ENCODE measurements around the gene COL4A1.

Gene COL4A1

DNA sequence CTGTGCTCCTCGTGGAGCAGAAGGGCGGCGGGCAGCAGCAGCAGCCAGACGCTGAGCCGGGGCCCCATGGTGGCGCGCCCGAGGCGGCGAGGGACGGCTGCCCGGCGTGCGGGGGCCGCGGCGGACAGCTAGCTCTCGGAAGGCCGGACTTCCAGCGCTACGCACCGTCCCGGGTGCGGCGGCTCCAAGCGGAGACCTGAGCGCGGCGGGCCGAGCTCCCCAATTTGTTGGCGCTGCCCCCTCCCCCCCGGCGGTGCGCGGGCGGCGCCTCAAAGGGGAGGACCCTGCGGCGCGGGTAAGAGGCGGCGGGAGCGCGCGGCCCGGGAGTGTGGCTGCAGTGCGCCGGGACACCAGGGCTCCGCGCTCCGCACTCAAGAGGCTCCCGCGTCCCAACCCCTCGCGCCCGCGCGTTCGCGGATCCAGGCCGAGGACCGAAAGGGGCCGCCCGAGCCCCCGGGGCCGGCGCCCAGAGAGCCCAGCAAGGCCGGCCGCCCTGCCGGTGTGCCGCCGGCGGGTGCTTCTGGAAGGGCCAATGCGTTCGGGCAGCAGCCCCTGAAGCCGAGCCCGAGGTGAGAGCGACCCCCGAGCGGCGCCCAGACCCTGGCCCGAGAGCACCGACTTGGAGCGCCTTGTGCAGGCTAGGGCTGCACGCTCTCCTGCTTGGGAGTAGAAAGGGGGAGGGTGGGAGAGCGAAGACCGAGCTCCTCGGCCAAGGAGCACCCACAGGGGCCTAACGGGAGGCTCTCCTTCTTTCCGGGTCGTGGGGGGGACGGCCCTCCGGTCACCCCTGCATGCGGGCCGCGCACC is at the start of gene COL4A1, which contains the start of gene COL4A2:
COL4A1 (minus strand) TSS at position 198 of the 807 bp plus-strand sequence; CDS start at position 68, 130 bp downstream.
COL4A2 (plus strand) TSS at position 325 of the 807 bp plus-strand sequence. CDS start 620 bp downstream, outside the sequence.
- DNase-seq (ENCODE audit: low read depth), result no peak

DNA sequence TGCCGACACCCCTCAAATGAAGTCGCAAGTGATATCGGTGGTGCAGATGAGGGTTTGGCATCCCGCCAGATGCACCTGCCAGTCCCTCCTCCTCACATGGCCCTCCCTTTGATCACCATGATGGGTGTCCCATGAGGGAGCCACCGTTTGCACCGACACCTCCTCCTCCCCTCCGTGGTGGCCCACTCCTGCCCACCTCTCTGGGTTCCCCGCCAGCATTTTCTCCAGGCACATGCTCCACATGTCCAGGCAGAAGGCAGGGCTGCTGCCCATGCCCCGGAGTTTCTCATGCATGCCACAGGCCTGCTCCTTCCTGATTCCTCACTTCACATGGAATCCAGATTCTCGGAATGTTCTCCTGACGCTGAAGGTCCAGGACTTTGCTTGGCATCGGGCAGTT is 49.4 kb upstream of the COL4A1 start:
- DNase-seq (ENCODE audit: low read depth), result no peak

DNA sequence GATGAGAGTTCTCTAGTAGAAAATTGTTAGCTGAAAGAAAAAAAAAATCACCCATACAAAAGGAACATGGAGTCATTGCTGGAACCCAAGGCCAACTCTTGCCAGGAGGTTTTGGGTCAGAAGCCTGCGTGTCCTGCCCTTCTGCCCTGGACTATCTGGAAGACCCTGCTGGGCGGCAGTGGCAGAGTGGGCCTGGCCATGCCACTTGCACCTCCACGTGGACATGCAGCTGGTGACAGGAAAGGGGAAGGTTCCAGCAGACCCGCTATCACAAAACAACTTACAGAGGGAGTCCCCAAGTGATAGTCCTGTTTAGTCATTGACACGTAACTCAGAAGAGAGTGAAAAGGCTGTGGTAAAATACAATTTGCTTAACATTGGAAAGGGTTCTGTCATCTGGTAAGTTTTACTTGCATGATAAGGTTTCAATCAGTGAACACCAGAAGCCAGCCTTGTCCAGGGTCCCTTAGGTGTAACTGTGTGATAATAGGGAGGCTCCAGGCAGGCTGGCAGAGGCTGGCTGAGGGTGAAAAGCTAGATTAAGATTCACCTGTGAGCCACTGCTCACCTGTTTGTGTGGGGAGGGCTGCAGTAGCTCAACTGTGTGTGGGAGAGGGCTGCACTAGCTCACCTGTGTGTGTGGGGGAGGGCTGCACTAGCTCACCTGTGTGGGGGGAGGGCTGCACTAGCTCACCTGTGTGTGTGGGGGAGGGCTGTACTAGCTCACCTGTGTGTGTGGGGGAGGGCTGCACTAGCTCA is 47.9 kb upstream of the COL4A1 start:
- DNase-seq (ENCODE audit: low read depth), result no peak

DNA sequence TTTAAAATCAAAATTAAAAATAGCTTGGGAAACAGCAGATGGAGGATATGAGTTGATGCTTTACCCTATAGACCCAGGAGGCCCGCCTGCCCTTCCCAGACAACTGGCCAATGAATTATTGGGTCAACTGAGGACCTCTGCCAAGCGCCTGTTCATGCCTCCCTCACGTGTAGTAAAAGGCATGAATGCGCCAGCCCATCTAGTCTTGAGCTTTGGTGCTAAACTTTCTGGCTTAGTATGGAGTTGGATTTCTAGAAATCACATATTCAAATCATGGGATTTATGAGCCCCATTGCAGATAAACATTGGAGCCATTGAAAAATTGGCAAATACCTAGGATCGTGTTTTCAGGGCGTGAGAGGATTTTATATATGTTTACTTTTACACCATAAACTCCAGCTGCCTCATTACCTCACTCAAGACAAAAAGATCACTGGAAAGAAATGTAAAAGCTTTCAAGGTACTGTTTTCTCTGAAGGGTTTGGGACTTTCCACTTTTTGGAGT is 47.2 kb upstream of the COL4A1 start:
- DNase-seq (ENCODE audit: low read depth), result no peak

DNA sequence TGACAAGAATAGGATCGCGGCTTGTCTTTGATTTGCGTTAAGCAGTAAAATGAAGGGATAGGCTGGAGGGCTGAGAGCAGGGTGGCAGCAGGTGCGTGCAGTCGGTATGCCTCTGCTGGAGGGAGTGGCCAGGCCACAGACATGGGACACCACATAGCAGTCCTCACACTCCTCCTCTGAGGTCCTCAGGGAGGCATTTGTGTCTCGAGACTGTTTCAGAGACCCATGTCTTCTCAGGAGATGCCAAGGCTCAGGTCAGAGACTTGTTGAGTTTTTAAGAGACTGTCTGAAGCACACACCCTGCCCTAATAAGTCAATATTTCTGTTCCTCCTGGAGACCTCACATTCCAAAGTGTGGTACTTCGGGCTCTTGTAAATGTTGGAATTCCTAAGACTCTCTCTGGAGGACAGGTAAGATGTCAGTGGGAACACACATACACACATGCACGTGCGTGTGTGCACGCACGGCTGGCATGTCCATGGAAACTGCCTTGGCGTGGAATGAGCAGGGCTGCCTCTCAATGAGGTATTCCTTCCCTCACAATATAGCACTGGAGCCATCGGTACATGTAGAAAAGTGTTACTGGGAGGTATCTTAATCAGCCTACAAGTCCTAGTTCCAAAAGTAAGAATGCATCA is 46.5 kb upstream of the COL4A1 start:
- no peak for DNase-seq (ENCODE audit: low read depth)

DNA sequence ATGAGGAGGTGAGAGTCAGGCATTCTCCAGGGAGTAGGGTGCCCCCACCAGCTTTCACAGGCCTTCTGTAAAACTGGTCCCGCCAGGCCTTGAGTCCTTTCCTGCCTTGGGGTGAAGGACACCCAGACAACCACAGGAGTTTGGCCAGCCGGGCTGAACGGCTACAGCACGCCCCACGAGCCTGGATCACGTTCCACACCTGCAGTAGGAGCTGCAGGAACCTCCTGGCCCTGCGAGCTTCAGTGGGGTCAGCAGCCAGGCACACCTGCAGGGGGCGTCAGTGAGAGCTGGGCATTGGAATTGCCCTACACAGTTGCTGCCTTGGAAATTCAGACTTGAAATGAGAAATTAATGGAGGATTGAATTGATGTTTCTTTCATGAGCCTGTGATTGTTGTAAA is 45.8 kb upstream of the COL4A1 start:
- no peak for DNase-seq (ENCODE audit: low read depth)

DNA sequence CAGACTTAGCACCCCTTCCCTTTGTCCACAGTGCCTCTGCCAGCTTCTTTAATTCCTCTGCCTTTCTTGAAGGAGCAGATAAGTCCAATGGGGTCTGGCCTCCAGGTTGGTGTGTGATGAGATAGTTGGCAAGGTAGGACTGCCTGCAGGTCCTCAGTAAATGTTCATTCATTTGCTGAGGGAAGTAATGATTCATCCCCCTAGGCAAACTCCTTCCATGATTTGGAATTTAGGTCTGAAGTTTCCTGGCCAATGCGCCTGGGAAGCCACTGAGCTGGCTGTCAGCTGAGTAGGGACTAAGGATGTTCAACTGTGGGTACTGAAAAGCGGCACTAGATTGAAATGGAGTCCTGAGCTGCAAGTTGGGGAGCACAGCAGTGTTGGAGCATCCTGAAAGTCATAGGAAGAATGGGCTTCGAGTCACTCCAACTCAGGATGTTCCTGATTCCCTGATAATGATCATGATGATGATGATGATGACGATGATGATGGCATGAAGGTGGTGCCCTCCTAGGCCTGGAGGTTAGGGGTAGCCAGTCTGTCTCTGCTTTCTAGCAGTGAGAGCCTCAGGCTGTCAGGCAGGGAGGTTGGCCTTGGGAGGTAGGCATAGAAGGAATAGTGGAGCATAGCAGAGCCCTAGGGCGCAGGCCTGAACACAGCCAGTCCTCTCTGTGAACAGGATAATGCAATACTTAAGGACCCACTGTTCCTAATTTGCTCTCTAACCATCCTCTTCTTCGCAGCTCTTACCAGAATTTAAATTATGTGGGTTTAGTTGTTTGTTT is 44.9 kb upstream of the COL4A1 start:
- DNase-seq (ENCODE audit: low read depth), result no peak

DNA sequence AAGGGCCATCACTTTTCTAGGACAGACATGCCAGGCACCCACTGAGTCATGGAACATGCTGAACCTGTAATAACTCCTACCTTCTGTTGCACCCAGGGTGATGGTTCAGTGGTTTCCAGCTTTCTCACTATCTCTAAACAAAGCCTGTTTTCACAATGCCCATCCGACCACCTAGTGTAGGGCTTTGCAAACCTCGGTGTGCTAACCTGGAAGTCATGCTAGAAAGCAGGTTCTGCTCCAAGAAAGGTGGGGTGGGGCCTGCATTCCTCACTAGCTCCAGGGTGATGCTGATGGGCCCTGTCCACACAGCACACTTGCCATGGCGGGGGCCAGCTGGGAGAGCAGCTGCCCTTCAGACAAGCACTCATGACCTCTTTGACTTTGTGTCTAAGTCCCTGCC is 43.6 kb upstream of the COL4A1 start:
- no peak for DNase-seq (ENCODE audit: low read depth)

DNA sequence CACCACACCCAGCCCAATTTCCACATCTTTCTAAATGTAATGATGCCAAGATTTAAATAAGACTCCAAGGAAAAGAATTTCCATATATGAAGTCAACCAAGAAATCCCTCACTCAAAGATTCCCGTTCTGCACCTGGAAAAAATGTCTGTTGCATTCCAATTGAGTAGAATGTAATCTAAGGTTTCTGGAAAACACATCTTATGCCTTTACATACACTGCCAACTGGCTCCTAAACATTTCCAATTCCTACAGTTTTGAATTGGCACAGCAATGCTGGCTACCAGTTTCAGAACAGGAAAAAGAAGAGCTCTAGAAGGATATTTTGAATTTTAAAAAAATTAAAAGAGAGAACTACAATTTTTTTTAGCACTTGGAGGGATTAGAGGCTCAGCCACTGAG is 43.1 kb upstream of the COL4A1 start:
- no peak for DNase-seq (ENCODE audit: low read depth)

DNA sequence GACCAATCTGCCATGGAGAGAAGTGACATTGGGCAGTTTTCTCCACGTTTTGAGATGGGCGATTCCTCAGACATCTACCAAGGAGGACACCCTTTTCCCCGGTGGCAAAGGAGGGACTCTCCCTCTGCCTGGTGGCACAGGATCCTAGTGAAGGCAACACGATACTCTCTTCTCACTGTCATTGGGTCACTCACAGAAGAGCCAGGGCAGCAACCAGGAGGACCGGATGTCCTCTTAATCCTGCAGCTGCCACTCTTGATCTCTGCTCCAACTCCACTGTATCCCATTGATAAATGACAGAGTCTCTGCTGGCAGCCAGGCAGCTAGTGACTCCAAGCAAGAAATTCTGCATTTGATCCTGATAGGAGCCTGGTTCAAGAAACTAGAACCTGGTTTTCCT is 42.3 kb upstream of the COL4A1 start:
- no peak for DNase-seq (ENCODE audit: low read depth)

DNA sequence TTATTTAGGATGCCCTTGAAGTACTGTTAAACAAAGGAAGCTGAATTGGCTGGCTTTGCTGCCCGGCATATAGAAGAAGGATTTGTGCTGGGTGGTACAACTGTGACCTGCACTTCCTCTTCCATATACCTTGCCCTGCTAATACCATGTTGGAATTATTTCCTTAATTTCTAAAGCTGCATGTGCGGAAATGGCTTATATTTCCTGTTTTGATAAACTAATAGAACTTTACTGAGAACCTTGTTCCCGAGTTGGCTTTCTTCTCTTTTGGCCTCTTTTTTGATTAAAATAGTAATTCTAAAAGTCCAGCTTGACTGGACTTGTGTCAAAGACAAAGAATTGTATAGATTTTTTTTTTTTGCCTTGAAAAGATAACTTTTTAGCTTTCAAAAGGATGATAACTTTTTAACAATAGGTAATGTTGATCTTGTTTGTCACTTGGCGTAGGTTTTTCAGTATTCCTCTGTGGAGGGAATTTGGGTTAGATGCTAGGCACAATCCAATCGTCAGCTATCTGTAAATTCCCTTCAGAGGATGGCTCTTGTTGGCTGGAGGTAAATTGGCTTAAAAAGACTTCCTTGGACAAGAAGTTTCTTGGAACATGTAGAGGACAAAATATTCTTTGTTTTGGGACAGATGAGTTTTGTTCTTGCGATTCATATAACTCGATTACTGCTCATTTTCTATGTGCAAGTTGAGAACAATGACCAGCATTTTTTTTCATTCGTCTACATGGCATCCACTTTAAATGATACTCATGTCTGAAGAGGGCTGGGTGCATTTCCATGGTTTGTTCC is 41.5 kb upstream of the COL4A1 start:
- no peak for DNase-seq (ENCODE audit: low read depth)

DNA sequence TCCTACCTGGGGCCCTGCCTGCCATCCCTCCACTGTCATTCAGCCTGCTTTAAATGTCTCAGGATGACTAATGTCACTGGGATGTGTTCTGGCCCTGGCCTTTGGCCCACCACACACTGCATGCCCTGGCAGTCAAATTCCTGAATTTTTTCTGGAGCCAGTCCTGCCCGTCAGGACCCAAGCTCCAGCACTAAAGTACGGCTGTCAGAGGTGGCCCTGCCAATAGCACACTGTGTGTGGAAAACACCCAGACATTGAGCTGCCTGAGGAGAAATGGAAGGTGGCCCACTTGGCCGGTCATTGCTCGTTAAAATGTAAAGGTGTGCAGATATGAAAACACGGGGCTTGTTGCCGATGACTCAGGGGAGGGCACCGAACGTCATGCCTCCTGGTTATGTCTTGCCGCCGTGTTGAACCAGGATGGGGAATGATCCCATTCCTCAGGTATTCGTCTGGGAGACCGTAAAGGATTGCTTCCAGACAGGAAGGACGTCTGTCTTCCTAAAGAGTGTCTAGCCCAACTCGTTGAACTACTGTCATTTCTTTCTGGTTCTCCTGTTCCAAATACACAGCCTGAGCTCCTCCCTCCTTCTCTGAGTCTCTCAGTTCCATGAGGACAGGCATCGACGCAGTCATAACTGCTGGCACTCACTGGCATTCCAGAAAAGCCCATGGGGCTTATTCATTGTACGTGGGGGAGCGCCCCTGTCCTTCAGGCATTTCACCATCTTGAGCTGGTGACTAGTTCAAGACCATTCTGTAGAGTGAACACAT is 40.8 kb upstream of the COL4A1 start:
- no peak for DNase-seq (ENCODE audit: low read depth)

DNA sequence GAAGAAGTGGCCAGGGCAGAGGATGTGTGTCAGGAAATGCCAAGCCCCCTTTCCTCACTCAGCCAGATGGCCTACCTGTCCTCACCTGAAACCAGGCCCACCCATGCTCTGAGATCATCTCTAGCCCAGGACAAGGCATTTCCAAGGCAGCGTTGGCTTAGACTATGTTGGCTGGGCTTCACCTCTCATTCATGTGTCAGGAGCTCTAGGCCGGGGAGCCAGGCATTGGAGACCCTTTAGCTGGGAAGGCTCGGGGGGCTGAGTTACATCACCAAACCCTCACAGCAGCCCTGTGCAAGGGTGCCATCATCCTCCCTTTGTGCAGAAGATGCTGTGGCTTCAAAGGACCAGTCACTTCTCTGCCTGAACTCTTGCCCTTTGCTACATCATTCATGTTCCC is 40.1 kb upstream of the COL4A1 start:
- no peak for DNase-seq (ENCODE audit: low read depth)

DNA sequence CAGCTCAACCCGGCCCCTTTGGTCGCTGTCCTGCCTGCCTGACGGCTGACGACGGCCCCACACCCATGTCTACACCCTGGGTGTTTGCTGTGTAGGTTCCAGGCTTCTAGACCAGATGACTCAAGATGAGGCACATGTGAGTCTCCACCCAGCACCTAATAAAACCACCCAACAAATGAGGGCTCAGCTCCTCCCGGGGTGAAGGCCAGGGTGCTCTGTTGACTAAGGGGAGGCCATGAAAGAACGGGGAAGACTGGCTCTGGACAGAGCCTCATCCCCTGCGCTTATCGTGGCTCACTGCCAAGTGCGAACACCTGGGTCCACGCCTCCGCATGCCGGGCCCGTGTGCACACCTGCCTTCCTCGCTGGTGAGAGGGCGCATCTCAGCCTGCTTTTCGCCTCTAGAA is 39.7 kb upstream of the COL4A1 start:
- DNase-seq (ENCODE audit: low read depth), result no peak

DNA sequence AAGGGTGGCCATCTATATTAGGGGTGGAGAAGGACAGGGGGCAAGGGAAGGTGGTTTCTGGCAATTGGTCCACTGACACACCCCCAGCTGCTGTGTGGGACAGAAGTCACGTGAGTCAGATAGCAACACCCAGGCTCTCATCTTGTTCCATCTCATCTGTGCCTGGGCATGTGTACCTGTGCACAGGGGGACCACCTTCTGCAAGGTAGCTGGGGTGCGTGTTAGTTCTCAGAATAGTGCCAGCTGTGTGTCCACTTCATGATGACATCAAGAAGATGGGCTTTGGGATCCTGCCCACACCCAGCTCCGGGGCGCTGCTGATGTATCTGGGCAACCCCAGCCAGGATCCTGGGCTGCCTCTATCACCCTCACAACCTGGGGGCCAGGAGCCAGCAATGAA is 38.7 kb upstream of the COL4A1 start:
- DNase-seq (ENCODE audit: low read depth), result no peak

DNA sequence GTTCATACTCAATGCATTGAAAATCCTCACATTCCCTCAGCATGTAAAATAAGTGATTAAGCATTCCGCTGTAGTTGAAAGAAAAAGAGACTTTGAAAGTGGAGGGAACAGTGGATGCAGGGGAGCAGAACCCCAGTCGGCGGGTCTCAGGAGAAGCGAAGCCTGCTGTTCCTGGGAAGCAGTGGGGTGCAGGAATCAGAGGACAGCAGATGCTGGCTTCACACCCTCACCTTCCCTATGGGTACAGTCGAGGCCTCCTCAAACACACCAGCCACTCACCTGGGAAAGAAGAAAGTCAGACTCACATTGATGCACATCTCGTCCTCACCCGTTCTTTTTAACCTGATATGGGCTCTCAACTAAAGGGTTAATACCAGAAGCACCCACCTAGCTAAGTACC is 38.3 kb upstream of the COL4A1 start:
- DNase-seq (ENCODE audit: low read depth), result no peak

DNA sequence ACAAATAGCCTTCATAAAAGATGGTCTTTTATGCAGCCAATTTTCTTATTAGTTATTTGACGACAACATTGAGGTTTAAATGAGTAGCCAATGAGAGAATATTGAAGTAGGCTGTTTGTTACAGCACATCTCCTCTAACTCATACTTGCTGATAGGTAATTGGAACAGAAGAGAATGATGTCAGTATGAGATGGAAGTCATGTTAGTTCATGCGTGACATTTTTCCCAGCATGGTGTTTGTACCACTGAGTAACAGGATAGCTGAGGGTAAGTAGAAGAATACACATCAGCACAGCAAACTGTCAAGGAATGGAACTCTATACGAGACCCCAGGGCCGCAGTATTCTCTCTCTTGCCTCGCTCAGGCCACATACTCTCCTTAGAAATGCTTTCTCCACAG is 37.4 kb upstream of the COL4A1 start:
- DNase-seq (ENCODE audit: low read depth), result no peak

DNA sequence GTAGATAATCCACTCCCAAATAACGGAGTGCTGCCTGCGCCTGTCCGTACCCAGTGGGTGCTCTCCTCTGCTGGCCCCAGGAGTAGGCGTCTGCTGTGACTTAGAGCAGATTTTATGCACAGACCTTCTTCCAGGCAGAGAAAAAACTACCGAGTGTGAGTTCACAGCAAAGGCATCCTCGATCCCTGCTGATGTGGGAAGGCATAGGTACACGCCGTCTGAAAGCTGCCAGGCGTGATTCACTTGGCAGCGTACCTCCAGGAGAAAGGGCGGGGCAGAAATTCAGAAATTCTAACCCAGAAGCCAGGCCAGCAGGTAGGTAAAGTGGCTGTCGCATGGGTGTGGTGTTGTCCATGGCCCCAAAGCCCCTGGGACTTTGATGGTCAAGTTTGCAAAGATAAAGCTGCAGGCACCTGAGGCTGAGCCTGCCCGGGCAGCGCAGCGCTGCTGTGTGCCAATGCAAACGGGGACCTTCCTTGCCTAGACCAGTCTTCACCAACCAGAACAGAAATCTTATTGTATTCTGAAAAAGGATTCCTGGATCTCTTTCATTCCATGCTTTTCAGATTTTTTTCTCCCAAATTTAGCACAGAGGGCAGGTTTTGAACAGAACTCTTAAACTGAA is 36.4 kb upstream of the COL4A1 start:
- no peak for DNase-seq (ENCODE audit: low read depth)

DNA sequence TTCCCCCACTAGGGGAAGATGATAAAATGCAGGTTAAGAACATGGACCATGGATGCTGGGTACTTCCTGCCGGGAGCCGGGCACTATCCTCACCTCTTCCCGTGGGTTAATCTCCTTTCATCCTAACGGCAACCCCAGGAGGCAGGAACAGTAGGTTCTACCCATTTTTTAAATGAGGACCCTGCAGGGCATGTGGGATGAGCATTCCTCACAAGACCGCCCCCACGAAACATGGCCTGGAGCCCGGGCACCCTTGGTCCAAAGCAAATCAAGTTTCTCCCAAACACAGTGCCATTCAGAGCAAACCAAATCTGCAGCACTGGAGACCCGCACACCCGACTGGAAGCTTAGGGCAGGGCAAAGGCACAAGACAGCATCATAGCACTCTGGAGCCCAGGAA is 35.5 kb upstream of the COL4A1 start:
- no peak for DNase-seq (ENCODE audit: low read depth)
